CD4-positive, alpha-beta T cell (primary cell): ENCODE data around the gene TRHDE. TPM values are rescaled to one million over a fixed set of nuclear protein-coding genes. Genes with fewer than 3 reads are reported as not detected.

Experiments
- ATAC-seq: fragments of 200-7000 bp; cut with Tn5 transposase; one replicate; pipeline ENCODE4 v1.10.0; 2022; ENCODE audit warnings: mild to moderate bottlenecking; ENCODE audit not compliant: poor library complexity
- CTCF ChIA-PET: fragments of 350-600 bp; sonication (Branson Sonifier 250); formaldehyde crosslinking; loops from one replicate; lab custom pipeline; 2021; ENCODE audit warnings: antibody characterized with exemption, inconsistent platforms; lab: Charles Lee
- POLR2A ChIA-PET: fragments of 350-600 bp; sonication (Branson Sonifier 250); formaldehyde crosslinking; loops from one replicate; lab custom pipeline; 2021; ENCODE audit warnings: antibody characterized with exemption, inconsistent platforms; lab: Charles Lee
- DNase-seq, 14 experiments: peaks; one replicate each; pipeline ENCODE4 v3.0.0-alpha.2; 2013 to 2020; ENCODE audit warnings: mixed read lengths in 2 of 14
- H3K27ac ChIP-seq, 2 donors: one replicate each; pipeline versions ENCODE4 v1.5.1 to v1.7.0; 2013; ENCODE audit warnings: low read length in 2 of 2, low read depth in 1 of 2, mild to moderate bottlenecking in 1 of 2
- H3K27me3 ChIP-seq, 2 experiments: 1 replicate in 1 of 2; 2 replicates in 1 of 2; pipeline versions ENCODE4 v1.6.1 to v1.7.0; 2013; ENCODE audit warnings: low read length in 2 of 2, control low read depth in 1 of 2, mild to moderate bottlenecking in 1 of 2, moderate library complexity in 1 of 2; ENCODE audit not compliant: insufficient read depth in 2 of 2, control insufficient read depth in 1 of 2
- H3K36me3 ChIP-seq: one replicate; pipeline ENCODE4 v1.6.1; 2013; ENCODE audit warnings: low read length, control low read depth; ENCODE audit not compliant: insufficient read depth
- H3K4me1 ChIP-seq: one replicate; pipeline ENCODE4 v1.6.1; 2013; ENCODE audit warnings: low read length, control low read depth; ENCODE audit not compliant: insufficient read depth
- H3K4me3 ChIP-seq: one replicate; pipeline ENCODE4 v1.5.1; 2013; ENCODE audit warnings: mild to moderate bottlenecking, low read length, moderate library complexity
- H3K9me3 ChIP-seq, 2 experiments: 1 replicate in 1 of 2; 2 replicates in 1 of 2; pipeline versions ENCODE4 v1.6.1 to v1.7.0; 2013; ENCODE audit warnings: low read length in 2 of 2, mild to moderate bottlenecking in 2 of 2, control low read depth in 1 of 2, moderate library complexity in 1 of 2; ENCODE audit not compliant: control insufficient read depth in 1 of 2, insufficient read depth in 1 of 2
- H3K27ac Mint-ChIP-seq: one replicate; pipeline ENCODE4 v1.8.0; 2020; ENCODE audit warnings: mixed read lengths
- H3K27me3 Mint-ChIP-seq: one replicate; pipeline ENCODE4 v1.8.0; 2021; ENCODE audit warnings: mixed read lengths
- H3K36me3 Mint-ChIP-seq: one replicate; pipeline ENCODE4 v1.8.0; 2021; ENCODE audit warnings: low read depth, mixed read lengths
- H3K4me1 Mint-ChIP-seq: one replicate; pipeline ENCODE4 v1.8.0; 2021; ENCODE audit warnings: low read depth, mixed read lengths
- H3K4me3 Mint-ChIP-seq: one replicate; pipeline ENCODE4 v1.8.0; 2020; ENCODE audit warnings: mild to moderate bottlenecking, mixed read lengths
- H3K9me3 Mint-ChIP-seq: one replicate; pipeline ENCODE4 v1.8.0; 2020; ENCODE audit warnings: mixed read lengths
- CTCF ChIP-seq: fragments of 200-600 bp; IDR thresholded peaks from one replicate; pipeline ENCODE4 v1.8.0; 2022; ENCODE audit warnings: antibody characterized with exemption, mild to moderate bottlenecking
- intact Hi-C, 2 experiments: fragments of 100-400 bp; cut with DNase I in 1 of 2; cut with micrococcal nuclease in 1 of 2; formaldehyde crosslinking; loops; one replicate each; pipeline versions ENCODE4 v1.15.1 to v1.9.0; 2023 to 2025; cut with DNase I, micrococcal nuclease
- total RNA-seq, 174 experiments: library from RNA in 2 of 174; stranded (reverse) in 2 of 174; gene quantifications; one replicate each; pipeline ENCODE4 v1.2.3 and lab custom pipeline; 2021 to 2026

TRHDE gene
- total RNA-seq, 2 experiments from 2014 or later, result not detected

- DNase-seq, result no peak
- no peak overlapping the region for H3K27ac ChIP-seq
- ChIA-PET CTCF (no interaction called here), POLR2A (no interaction called here)
- no peaks in the 10 kb centered on the region for H3K27me3 Mint-ChIP-seq
- no peak overlapping the region for H3K4me3 ChIP-seq
- H3K4me3 Mint-ChIP-seq, result no peak overlapping the region
- no peak for TF ChIP-seq CTCF
- peaks cover 11% of the 10 kb centered on the region for H3K9me3 Mint-ChIP-seq
- no peaks in the 10 kb centered on the region for H3K36me3 ChIP-seq
- no peaks in the 10 kb centered on the region for H3K4me1 ChIP-seq
- peaks cover 0 to 3% of the 10 kb centered on the region in 2 experiments for H3K9me3 ChIP-seq
- intact Hi-C loops, result no loop called here
- no peaks in the 10 kb centered on the region for H3K4me1 Mint-ChIP-seq
- no peaks in the 10 kb centered on the region for H3K36me3 Mint-ChIP-seq
- H3K27me3 ChIP-seq, result no peaks in the 10 kb centered on the region
- H3K27ac Mint-ChIP-seq, result no peak overlapping the region
- ATAC-seq, result no peak
These were observed 21.8 kb upstream of the TRHDE start for GRCh38 chr12:72250346-72250745.

DNA sequence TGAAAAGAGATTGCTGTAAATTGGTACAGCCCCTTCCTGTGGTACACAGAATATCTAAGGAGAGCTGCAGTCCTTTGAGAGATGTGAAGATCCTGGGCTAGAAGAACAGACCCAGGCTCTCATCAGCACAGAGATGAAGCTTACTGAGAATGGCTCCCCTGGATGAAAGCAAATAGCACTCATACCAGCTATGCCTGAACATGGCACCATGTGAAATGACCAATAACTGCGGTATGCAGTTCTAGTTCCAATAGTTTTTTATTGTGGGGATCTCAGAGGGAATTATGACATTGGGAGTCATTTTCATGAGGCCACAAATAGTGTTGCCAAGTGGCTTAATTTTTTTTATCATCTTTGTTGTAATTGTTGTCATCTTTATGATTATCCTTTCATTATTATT is 15.4 kb upstream of the TRHDE start:
- CTCF ChIA-PET, result no interaction called here
- H3K4me3 Mint-ChIP-seq, result no peak overlapping the region

DNA sequence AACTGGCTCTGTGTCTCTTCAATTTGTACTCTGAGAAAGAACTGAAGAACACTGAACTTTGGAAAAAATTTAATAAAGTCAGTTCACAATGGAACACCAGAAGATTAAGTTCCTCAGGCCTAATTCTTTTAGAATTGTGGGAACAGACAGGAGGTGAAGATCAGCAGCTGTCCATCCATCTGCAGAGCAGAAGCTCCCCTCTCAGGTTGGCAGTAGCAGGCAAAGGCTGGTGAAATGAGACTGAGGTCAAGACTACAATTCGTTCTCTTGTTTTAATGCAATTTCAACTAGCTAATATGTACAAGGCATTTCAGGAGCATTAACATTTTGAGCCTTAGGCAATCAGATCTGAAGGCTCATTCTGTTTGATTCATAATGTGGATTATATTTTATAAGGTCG is 10.3 kb upstream of the TRHDE start:
- no peaks in the 10 kb centered on the region for H3K36me3 ChIP-seq
- Mint-ChIP-seq H3K27me3 (peaks cover 8% of the 10 kb centered on the region), H3K36me3 (no peaks in the 10 kb centered on the region), H3K4me1 (no peaks in the 10 kb centered on the region), H3K9me3 (no peaks in the 10 kb centered on the region), H3K27ac (no peak overlapping the region), H3K4me3 (no peak overlapping the region)
- no peaks in the 10 kb centered on the region for H3K27me3 ChIP-seq
- intact Hi-C loops, result no loop called here
- CTCF ChIA-PET, result no interaction called here
- no peaks in the 10 kb centered on the region for H3K4me1 ChIP-seq
- H3K9me3 ChIP-seq, result no peaks in the 10 kb centered on the region
- DNase-seq, result no peak
- H3K4me3 ChIP-seq, result no peak overlapping the region
- ATAC-seq, result no peak
- no peak overlapping the region for H3K27ac ChIP-seq
- POLR2A ChIA-PET, result no interaction called here
- TF ChIP-seq CTCF, result no peak

More for the DNA sequence above, 15.4 kb upstream of the TRHDE start:
- no peaks in the 10 kb centered on the region for H3K4me1 Mint-ChIP-seq
- TF ChIP-seq CTCF, result no peak
- H3K27ac Mint-ChIP-seq, result no peak overlapping the region
- Histone ChIP-seq H3K27me3 (no peaks in the 10 kb centered on the region), H3K4me3 (no peak overlapping the region), H3K36me3 (no peaks in the 10 kb centered on the region), H3K27ac (no peak overlapping the region), H3K4me1 (no peaks in the 10 kb centered on the region), H3K9me3 (no peaks in the 10 kb centered on the region)
- peaks cover 2% of the 10 kb centered on the region for H3K9me3 Mint-ChIP-seq
- no peak for ATAC-seq
- POLR2A ChIA-PET, result no interaction called here
- H3K36me3 Mint-ChIP-seq, result no peaks in the 10 kb centered on the region
- intact Hi-C loops, result no loop called here
- H3K27me3 Mint-ChIP-seq, result peaks cover 4% of the 10 kb centered on the region
- DNase-seq, result no peak
